Large intestine (tissue), 3 donors: ENCODE data around the gene ATAT1. TPM values are rescaled to one million over a fixed set of nuclear protein-coding genes. Genes with fewer than 3 reads are reported as not detected.

Source experiments
- DNase-seq, 2 donors: peaks; one replicate each; pipeline versions ENCODE4 v3.0.0 to v3.0.0-alpha.2; 2013
- H3K27ac ChIP-seq: one replicate; pipeline ENCODE4 v1.5.1; 2013; ENCODE audit warnings: low read length
- H3K27me3 ChIP-seq: 2 replicates; pipeline ENCODE4 v1.6.1; 2013; ENCODE audit warnings: low read length; ENCODE audit not compliant: control insufficient read depth, insufficient read depth
- H3K36me3 ChIP-seq: 2 replicates; pipeline ENCODE4 v1.6.1; 2013; ENCODE audit warnings: low read length; ENCODE audit not compliant: control insufficient read depth, insufficient read depth
- H3K4me1 ChIP-seq: one replicate; pipeline ENCODE4 v1.6.1; 2013; ENCODE audit warnings: low read length; ENCODE audit not compliant: control insufficient read depth, insufficient read depth
- H3K4me3 ChIP-seq: one replicate; pipeline ENCODE4 v1.5.1; 2013; ENCODE audit warnings: low read length
- H3K9me3 ChIP-seq: one replicate; pipeline ENCODE4 v1.6.1; 2013; ENCODE audit warnings: mild to moderate bottlenecking, low read depth, low read length, moderate library complexity; ENCODE audit not compliant: control insufficient read depth
- WGBS: methylation state at CpG from one replicate; pipeline ENCODE4 v1.1.5; 2013; ENCODE audit warnings: low lambda C conversion rate; ENCODE audit not compliant: insufficient coverage; 5-methylcytosine and 5-hydroxymethylcytosine counted together
- polyA plus RNA-seq: library from polyadenylated mRNA; unstranded; fragments of 120-200 nt; gene quantifications from one replicate; pipeline ENCODE4 v1.2.1, GENCODE V29; 2013

Gene ATAT1
- polyA plus RNA-seq, 1 donor, result 36.6 TPM

DNA sequence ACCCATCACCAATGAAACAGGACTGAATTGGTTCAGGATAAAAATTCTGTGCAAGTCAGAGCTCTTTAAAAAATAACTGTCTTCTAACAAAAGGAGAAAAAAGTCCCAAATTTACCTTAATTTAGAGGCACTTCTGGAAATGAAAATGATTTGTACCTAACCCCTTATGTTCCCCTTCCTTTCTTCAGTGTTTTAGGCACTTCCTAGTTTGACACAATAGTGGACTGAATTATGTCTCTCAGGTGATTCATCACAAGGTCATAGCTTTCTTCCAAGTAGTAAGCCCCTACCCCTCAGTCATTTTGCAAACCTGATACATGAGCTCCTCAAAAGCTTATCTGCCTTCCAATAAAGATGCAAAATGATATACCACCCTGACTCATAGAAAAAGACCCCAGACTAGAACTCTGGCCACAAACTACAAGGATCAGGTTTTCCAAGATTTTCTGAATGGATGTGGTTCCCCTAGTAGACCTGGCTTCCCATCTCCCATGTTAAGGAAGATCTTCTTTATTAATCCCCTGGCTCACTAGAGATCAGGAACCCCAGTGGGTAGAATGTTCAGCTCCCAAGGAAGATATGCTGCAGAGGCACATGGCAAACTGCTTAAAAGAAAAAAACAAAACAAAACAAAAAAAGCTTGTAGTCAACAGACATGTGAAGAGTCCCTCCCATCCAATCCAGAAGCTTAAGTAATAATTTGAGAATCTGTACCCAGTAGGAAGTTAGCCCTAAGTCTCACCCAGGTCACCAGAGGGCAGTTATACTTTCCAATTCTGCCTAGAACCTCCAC, 13.2 kb upstream of the ATAT1 start:
- H3K4me1 ChIP-seq, result peaks cover 13% of the 10 kb centered on the region
- H3K4me3 ChIP-seq, result no peak overlapping the region
- H3K9me3 ChIP-seq, result no peaks in the 10 kb centered on the region
- no peak for DNase-seq
- H3K27me3 ChIP-seq, result no peaks in the 10 kb centered on the region
- peaks cover 24% of the 10 kb centered on the region for H3K36me3 ChIP-seq
- peak overlapping the region; percentile 99 for H3K27ac ChIP-seq

DNA sequence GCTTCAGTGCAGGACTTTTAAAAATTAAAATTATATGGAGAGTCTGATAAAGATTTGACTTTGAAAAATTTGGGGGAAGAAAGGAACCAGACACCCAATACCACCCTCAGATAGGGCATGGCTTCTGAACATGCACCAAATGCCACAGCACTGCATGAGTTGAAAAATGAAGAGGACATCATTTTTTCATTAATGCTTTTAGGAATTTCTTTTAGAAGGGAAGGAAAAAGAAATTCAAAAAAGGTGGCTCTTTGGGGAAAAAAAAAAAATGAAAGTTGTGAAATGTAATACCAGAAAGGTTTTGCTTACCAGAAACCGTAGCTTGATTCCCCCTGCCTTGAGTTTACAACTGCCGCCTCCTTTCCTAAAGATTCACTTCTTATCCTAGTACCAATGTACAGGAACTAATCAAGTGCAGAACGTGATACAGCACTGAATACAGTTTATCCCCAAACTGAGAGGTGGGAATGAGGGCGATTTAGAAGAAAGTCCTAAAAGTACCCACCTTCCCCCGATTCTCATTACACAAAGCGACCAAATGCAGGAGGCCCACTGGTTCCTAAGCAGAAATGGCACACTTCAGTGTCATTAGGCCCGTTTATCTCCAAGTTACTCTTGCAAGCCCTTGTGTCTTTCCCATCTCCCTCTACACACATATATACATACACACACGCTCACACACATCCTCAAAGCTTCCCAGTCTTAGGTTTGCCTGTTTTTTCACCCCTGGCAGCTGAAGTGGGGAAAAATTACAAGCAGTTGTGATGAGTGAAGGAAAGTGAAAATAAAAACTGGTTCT, 12.4 kb upstream of the ATAT1 start:
- Histone ChIP-seq H3K4me1 (peaks cover 19% of the 10 kb centered on the region), H3K36me3 (peaks cover 16% of the 10 kb centered on the region), H3K9me3 (no peaks in the 10 kb centered on the region), H3K27ac (peak overlapping the region; percentile 99), H3K4me3 (peak overlapping the region; percentile 39), H3K27me3 (no peaks in the 10 kb centered on the region)
- DNase-seq, result peak in 1 of 2 donors; percentile 53
- 60% methylated on average over 2 of the region's 8 CpGs for WGBS

DNA sequence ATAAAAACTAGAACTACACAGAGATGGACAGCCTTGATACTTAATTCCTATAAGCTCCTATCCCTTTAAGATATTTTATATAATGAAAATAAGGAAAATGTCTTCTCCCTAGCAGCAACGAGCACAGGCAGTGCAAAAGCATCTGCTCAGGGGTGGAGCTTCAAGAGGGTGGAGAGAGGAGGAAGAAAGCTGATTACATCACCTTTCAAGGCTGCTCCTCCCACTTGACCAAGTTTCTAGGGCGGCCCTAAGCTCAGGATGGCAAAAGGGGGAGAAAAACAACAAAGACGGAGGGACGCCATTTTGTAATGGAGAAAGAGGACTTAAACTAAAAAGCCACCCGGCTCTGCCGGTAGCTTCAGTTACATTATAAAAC, 11.8 kb upstream of the ATAT1 start:
- Histone ChIP-seq H3K36me3 (peaks cover 18% of the 10 kb centered on the region), H3K27ac (peak overlapping the region; percentile 99), H3K4me1 (peaks cover 21% of the 10 kb centered on the region), H3K4me3 (peak overlapping the region; percentile 71), H3K27me3 (no peaks in the 10 kb centered on the region), H3K9me3 (no peaks in the 10 kb centered on the region)
- 0% methylated on average over 2 of the region's 6 CpGs for WGBS
- DNase-seq, result peak; percentile 98

DNA sequence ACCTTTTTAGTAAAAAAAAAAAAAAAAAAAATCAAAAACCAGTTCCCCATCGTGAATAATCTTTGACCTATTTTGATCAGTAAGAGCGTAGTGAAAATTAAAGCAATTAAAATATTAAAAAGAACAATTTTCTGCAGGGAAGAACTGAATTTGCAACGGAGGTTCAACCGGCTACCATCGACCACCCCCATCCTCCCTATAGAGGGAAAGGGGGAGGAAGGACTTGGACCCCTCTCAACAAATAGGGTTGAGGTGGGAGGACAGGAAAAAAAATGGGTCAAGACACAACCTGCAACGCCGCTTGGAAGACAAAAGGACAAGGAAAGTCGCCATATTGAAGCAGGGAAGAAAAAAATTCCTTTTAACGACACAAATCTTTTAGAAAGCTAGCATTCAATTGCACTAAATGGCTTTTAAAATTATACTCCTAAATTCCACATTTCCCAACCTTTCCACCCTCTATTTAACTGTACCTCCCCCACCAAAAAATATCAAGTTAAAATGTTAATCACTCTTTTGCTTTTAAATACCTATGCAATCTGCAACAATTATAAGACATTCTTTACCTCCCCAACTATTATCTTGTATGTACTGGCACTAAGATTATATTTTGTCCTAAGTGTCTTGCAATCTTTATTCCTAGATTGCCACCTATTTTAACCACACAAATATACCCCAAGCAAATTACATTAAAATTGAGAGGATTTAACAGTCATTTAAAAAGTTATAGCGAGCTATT, 11.3 kb upstream of the ATAT1 start:
- H3K36me3 ChIP-seq, result peaks cover 22% of the 10 kb centered on the region
- WGBS, result 0% methylated on average over 2 of the region's 10 CpGs
- DNase-seq, result peak; percentile 57 to 71
- H3K4me3 ChIP-seq, result peak overlapping the region; percentile 71
- H3K27ac ChIP-seq, result peak overlapping the region; percentile 99
- no peaks in the 10 kb centered on the region for H3K27me3 ChIP-seq
- no peaks in the 10 kb centered on the region for H3K9me3 ChIP-seq
- peaks cover 21% of the 10 kb centered on the region for H3K4me1 ChIP-seq

DNA sequence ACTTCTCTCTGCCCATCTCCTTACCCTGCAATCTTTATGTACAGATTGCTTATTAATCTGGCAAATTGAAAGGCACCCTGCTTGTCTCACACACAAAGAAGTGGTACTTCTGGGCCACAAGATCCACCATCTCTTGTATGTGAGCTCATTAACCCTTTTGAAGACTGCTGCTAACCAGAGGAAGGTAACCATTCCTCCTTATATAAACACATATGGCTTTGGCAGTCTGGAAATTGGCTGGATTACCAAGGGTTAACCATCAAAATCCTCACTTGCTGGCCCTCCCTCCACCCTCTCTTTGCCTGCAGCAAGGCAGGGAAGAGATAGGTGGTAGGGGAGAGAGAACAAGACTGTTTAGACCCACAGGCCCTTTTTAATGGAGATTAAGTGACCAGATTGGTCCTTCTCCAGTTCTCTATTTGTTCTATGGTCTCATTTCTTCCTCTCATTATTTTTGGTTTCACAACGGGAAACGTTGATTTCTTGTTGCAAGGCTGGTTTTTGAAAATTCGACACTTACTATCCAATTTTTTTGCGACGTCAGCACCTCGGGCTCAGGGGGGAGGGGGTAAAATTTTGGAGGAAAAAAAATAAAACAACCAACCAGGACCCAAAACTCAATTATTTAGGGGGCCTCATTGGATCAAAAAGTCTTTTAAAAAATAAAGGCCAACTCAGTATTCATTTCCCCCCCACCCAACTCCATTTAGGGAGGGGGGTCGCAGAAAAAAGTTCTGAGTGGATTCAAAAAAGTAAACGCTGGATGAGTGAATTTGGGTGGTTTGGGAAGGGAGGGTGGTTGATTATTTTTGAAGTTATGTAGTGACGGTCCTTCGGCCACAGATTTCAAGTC, 10.5 kb upstream of the ATAT1 start:
- DNase-seq, result peak; percentile 46 to 64
- H3K9me3 ChIP-seq, result no peaks in the 10 kb centered on the region
- peak overlapping the region; percentile 99 for H3K27ac ChIP-seq
- no peaks in the 10 kb centered on the region for H3K27me3 ChIP-seq
- peaks cover 28% of the 10 kb centered on the region for H3K36me3 ChIP-seq
- H3K4me1 ChIP-seq, result peaks cover 21% of the 10 kb centered on the region
- H3K4me3 ChIP-seq, result peak overlapping the region; percentile 71
- 0% methylated on average over 1 of the region's 10 CpGs for WGBS

DNA sequence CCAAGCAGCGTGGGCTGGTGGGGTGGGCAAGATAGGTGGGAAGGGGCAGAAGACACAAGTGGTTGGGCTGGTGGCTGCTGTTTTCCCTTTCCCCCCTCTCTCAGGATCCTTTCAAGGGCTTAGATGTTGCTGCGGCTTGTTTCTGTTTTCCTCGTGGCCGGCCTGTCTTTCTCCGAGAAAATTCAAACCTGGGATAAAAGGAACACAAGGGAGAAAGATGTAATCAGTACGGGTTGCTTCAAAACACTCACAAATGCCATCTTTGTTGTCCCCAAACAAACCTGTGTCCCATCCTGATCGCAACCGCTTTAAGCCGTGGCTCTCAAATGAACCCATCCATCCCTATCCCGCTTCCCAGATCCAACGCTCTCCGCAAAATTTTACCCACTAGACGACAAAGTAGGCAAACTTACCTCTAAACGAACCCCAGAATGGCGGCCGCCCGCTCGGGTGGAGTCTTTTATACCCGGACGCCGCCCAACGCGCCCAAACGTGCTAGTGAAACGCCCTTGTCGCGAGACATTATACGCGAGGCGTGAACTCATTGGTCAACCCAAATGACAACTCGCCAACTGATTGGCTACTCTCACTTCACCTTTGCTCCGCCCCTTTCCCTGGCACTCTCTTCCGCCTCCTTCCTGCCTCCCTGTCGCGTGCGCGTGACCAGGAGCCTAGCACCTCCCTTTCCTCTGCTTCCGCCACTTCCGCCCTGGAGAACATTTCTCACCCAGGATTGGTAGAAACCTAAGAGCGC, 9.7 kb upstream of the ATAT1 start, which contains the start of gene PPP1R10:
Gene PPP1R10, minus strand, starts transcription at position 433 of the 754 bp plus-strand sequence. CDS start 7,299 bp downstream, outside the sequence.
- H3K9me3 ChIP-seq, result no peaks in the 10 kb centered on the region
- peaks cover 21% of the 10 kb centered on the region for H3K4me1 ChIP-seq
- peaks cover 32% of the 10 kb centered on the region for H3K36me3 ChIP-seq
- H3K4me3 ChIP-seq, result peak within 1 kb of the TSS; percentile 71
- H3K27ac ChIP-seq, result peak within 1 kb of the TSS; percentile 99
- H3K27me3 ChIP-seq, result no peaks in the 10 kb centered on the region
- peak; percentile 100 for DNase-seq
- no CpG with 5 or more reads among the region's 40 CpGs for WGBS

DNA sequence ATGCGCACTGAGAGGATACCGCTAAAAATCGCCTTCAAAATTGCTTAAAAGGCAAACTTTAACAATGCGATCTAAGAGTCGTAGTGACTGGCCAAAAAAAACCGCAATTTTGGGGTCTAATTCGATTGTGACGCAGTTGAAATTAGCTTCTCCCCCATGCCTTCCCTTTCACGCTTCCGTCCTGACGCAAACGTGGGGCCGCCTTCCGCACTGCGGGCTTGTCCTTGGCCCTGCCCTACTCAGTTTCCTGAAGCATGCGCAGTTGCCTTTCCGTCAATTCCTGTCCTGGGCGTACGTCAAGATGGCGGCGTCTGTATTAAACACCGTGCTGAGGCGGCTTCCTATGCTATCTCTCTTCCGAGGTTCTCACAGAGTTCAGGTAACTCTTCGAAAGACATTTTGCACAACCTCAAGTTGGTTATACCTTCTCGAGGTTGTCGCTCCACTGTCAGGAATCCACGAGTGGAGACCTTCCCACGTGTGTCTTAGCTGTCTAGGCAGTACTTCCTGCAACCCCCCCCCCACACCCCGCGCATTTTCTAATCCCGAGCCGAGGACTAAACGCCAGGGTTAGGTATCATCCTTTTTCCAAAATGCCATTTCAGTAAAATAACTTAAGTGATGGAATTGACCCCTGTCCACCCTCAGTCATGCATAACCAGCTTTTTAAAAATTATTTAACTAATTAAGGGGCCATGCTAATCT, 9.0 kb upstream of the ATAT1 start, which contains the start of gene MRPS18B:
Gene MRPS18B, plus strand, starts transcription at position 276 of the 705 bp plus-strand sequence. Its CDS starts 26 bp downstream, at position 302.
- WGBS, result 0% methylated on average over 1 of the region's 34 CpGs
- peak within 1 kb of the TSS; percentile 99 for H3K27ac ChIP-seq
- peaks cover 37% of the 10 kb centered on the region for H3K36me3 ChIP-seq
- no peaks in the 10 kb centered on the region for H3K27me3 ChIP-seq
- DNase-seq, result peak; percentile 99
- peaks cover 21% of the 10 kb centered on the region for H3K4me1 ChIP-seq
- no peaks in the 10 kb centered on the region for H3K9me3 ChIP-seq
- H3K4me3 ChIP-seq, result peak within 1 kb of the TSS; percentile 71

DNA sequence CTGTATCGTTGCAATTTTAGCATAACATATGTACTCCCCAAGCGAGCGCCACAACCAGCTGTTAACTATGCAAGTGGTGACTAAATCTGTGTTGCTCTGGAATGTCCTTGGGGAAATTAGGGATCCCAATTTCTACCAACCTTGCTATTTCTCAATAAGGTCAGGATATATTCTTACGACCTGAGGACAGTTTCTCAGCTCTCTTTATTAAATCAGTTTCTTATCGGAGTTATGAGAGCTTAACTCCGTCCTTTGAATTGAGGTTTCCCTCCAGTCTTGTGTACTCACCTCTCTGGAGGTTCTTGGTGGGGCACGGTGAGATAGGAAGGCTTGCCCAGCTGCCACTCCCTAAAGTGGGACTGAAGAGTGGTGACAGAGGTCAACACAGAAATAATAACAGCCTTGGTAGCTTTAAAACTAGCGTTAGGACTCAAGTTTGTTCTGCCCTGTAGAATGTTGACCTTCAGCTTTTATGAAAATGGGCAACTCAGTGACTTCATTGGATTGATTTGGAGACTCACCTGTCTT, 8.3 kb upstream of the ATAT1 start:
- DNase-seq, result peak; percentile 47 to 73
- Histone ChIP-seq H3K4me3 (peak overlapping the region; percentile 68), H3K4me1 (peaks cover 19% of the 10 kb centered on the region), H3K36me3 (peaks cover 39% of the 10 kb centered on the region), H3K9me3 (no peaks in the 10 kb centered on the region), H3K27ac (peak overlapping the region; percentile 88), H3K27me3 (no peaks in the 10 kb centered on the region)
- WGBS, result no CpG with 5 or more reads among the region's 8 CpGs
